ENCODE measurements around the gene AVPR2.

GRCh38 chrX:153866302-153867019, 38.0 kb upstream of the AVPR2 start:
- TF ChIP-seq CTCF (IDR thresholded peaks at IDR 0.05) (no peak), MAX (IDR thresholded peaks at IDR 0.05) (no peak)
